ENCODE results near the gene MAEA. TPM values are rescaled to one million over a fixed set of nuclear protein-coding genes. Genes with fewer than 3 reads are reported as not detected.

The MAEA gene
- total RNA-seq, 1 donor, result 70.6 TPM

GRCh38 chr4:1326751-1327525 is 37.2 kb downstream of the MAEA start:
- Histone ChIP-seq H3K79me2 (ENCODE audit: insufficient read depth, low read length) (peaks cover 53% of the 10 kb centered on the region), H2AFZ (ENCODE audit: low read length) (no peak overlapping the region), H3K4me1 (ENCODE audit: insufficient read depth, low read length) (peaks cover 8% of the 10 kb centered on the region), H3K4me2 (ENCODE audit: insufficient read depth, low read length) (no peak overlapping the region), H3K27ac (ENCODE audit: low read depth, low read length) (no peak overlapping the region), H3K4me3 (ENCODE audit: insufficient read depth, low read length) (no peak overlapping the region), H3K27me3 (ENCODE audit: insufficient read depth, low read length) (no peaks in the 10 kb centered on the region), H3K36me3 (ENCODE audit: insufficient read depth, low read length) (peaks cover 51% of the 10 kb centered on the region), H4K20me1 (ENCODE audit: insufficient read depth, low read length) (peaks cover 37% of the 10 kb centered on the region), H3K9me3 (ENCODE audit: low read depth, low read length) (peaks cover 9% of the 10 kb centered on the region)
- no peak for TF ChIP-seq CTCF (IDR thresholded peaks at IDR 0.05; ENCODE audit: extremely low read depth, low read depth, low read length)
- peak; percentile 66 for DNase-seq (ENCODE audit: insufficient read length, low spot score, missing footprints)

- peaks cover 8% of the 10 kb centered on the region for H3K4me1 ChIP-seq (ENCODE audit: insufficient read depth, low read length)
- no peak overlapping the region for H3K27ac ChIP-seq (ENCODE audit: low read depth, low read length)
- peaks cover 34% of the 10 kb centered on the region for H4K20me1 ChIP-seq (ENCODE audit: insufficient read depth, low read length)
- no peak overlapping the region for H2AFZ ChIP-seq (ENCODE audit: low read length)
- no peaks in the 10 kb centered on the region for H3K27me3 ChIP-seq (ENCODE audit: insufficient read depth, low read length)
- no peak overlapping the region for H3K4me3 ChIP-seq (ENCODE audit: insufficient read depth, low read length)
- TF ChIP-seq CTCF (IDR thresholded peaks at IDR 0.05; ENCODE audit: extremely low read depth, low read depth, low read length), result no peak
- H3K36me3 ChIP-seq (ENCODE audit: insufficient read depth, low read length), result peaks cover 49% of the 10 kb centered on the region
- peaks cover 9% of the 10 kb centered on the region for H3K9me3 ChIP-seq (ENCODE audit: low read depth, low read length)
- H3K4me2 ChIP-seq (ENCODE audit: insufficient read depth, low read length), result no peak overlapping the region
- peaks cover 54% of the 10 kb centered on the region for H3K79me2 ChIP-seq (ENCODE audit: insufficient read depth, low read length)
- DNase-seq (ENCODE audit: insufficient read length, low spot score, missing footprints), result peak; percentile 52
Observed at GRCh38 chr4:1327526-1328266, 38.0 kb downstream of the MAEA start.

GRCh38 chr4:1328267-1329155 is 38.8 kb downstream of the MAEA start:
- Histone ChIP-seq H3K27ac (ENCODE audit: low read depth, low read length) (no peak overlapping the region), H3K4me2 (ENCODE audit: insufficient read depth, low read length) (no peak overlapping the region), H3K79me2 (ENCODE audit: insufficient read depth, low read length) (peaks cover 60% of the 10 kb centered on the region), H3K4me3 (ENCODE audit: insufficient read depth, low read length) (no peak overlapping the region), H3K36me3 (ENCODE audit: insufficient read depth, low read length) (peaks cover 53% of the 10 kb centered on the region), H3K27me3 (ENCODE audit: insufficient read depth, low read length) (no peaks in the 10 kb centered on the region), H4K20me1 (ENCODE audit: insufficient read depth, low read length) (peaks cover 30% of the 10 kb centered on the region), H3K4me1 (ENCODE audit: insufficient read depth, low read length) (peaks cover 3% of the 10 kb centered on the region), H3K9me3 (ENCODE audit: low read depth, low read length) (peaks cover 7% of the 10 kb centered on the region), H2AFZ (ENCODE audit: low read length) (no peak overlapping the region)
- DNase-seq (ENCODE audit: insufficient read length, low spot score, missing footprints), result peak; percentile 17
- no peak for TF ChIP-seq CTCF (IDR thresholded peaks at IDR 0.05; ENCODE audit: extremely low read depth, low read depth, low read length)
